GM21367 (cell line): ENCODE measurements around the gene MUSK.
"Not testable (repeated sequence)": the region's sequence is repeated elsewhere in the genome, so short reads cannot be mapped to it uniquely, and the experiment has no call there.

Source experiments
- ATAC-seq: cut with Tn5 transposase; IDR thresholded peaks from one replicate; pipeline ENCODE4 v1.9.1; 2021; ENCODE audit not compliant: unreplicated experiment

MUSK gene

GRCh38 chr9:110808599-110808980 is 140.0 kb downstream of the MUSK start:
- peak; percentile 96 for ATAC-seq

GRCh38 chr9:110809038-110809595 is 140.5 kb downstream of the MUSK start:
- peak; percentile 40 for ATAC-seq

- no peak for ATAC-seq
Observed at GRCh38 chr9:110810262-110810976, 141.8 kb downstream of the MUSK start.

- no peak for ATAC-seq
Observed at GRCh38 chr9:110812886-110813285, 144.3 kb downstream of the MUSK start.

GRCh38 chr9:110814159-110814558 is 145.6 kb downstream of the MUSK start:
- ATAC-seq = no peak

- no peak for ATAC-seq
Observed at GRCh38 chr9:110815361-110815760, 146.8 kb downstream of the MUSK start.

- ATAC-seq = no peak
Observed at GRCh38 chr9:110820381-110820780, 151.8 kb downstream of the MUSK start.

- ATAC-seq = peak; percentile 99
Observed at GRCh38 chr9:110821064-110821463, 152.5 kb downstream of the MUSK start.

GRCh38 chr9:110825129-110825528 is 156.5 kb downstream of the MUSK start:
- not testable (repeated sequence) for ATAC-seq

GRCh38 chr9:110825950-110826349 is 157.4 kb downstream of the MUSK start:
- no peak for ATAC-seq

GRCh38 chr9:110826400-110826799 is 157.8 kb downstream of the MUSK start:
- ATAC-seq = not testable (repeated sequence)

GRCh38 chr9:110828264-110828663 is 159.7 kb downstream of the MUSK start:
- no peak for ATAC-seq

- no peak for ATAC-seq
Observed at GRCh38 chr9:110830495-110830894, 161.9 kb downstream of the MUSK start.

- no peak for ATAC-seq
Observed at GRCh38 chr9:110832926-110833325, 164.3 kb downstream of the MUSK start.

GRCh38 chr9:110835404-110835803 is 166.8 kb downstream of the MUSK start:
- no peak for ATAC-seq

GRCh38 chr9:110835859-110836271 is 167.3 kb downstream of the MUSK start:
- ATAC-seq = no peak

GRCh38 chr9:110837401-110838005 is 168.9 kb downstream of the MUSK start:
- no peak for ATAC-seq

GRCh38 chr9:110842169-110842568 is 173.6 kb downstream of the MUSK start:
- ATAC-seq = no peak

- ATAC-seq = no peak
Observed at GRCh38 chr9:110842986-110843385, 174.4 kb downstream of the MUSK start.

GRCh38 chr9:110844121-110844520 is 175.5 kb downstream of the MUSK start:
- no peak for ATAC-seq

- ATAC-seq = no peak
Observed at GRCh38 chr9:110846215-110846614, 177.6 kb downstream of the MUSK start.

- no peak for ATAC-seq
Observed at GRCh38 chr9:110847671-110848070, 179.1 kb downstream of the MUSK start.
